ENCODE data around the gene PPP1R7. TPM values are rescaled to one million over a fixed set of nuclear protein-coding genes. Genes with fewer than 3 reads are reported as not detected.
"Not testable (repeated sequence)": the region's sequence is repeated elsewhere in the genome, so short reads cannot be mapped to it uniquely, and the experiment has no call there.

Gene PPP1R7
- polyA plus RNA-seq, 4 donors, result 80.2 to 90.8 (median 80.6) TPM

DNA sequence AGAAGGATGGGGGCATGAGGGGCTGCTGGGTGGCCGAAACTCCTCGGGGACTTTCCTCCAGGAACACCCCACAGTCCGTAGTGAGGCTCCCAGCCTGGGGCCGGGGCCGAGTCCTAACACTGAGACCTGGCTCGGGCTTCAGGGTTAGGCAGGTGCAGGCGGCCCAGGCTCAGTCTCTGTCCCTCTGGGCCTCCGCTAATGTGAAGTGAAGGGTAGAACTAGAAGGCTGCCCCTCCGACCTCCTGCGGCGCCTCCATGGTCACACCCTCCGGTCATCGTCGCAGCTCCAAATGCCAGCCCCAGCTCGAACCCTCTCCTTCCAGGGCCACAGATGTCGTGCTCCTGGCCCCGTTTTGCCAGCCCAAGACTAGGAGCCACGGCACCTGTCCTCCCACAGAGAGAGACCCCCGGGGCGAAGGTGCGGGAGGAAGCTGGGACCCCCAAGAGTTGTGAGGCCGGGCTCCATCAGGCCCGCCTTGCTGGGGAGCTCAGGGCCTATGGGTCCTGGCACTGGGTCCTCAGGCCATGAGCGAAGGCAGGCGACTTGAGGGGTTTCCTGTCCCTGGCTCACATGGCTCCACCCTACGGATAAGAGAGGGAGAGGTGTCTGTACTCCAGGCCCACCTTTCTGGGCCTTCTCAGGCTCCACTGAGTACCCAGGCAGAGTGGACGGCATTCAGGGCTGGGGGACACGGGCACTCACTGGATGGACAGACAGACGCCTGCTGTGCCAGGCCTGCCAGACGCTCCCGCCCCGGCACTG lies 39.0 kb downstream of the PPP1R7 start:
- DNase-seq (ENCODE audit: low read depth in 4 of 4, low spot score in 2 of 4), result no peak

DNA sequence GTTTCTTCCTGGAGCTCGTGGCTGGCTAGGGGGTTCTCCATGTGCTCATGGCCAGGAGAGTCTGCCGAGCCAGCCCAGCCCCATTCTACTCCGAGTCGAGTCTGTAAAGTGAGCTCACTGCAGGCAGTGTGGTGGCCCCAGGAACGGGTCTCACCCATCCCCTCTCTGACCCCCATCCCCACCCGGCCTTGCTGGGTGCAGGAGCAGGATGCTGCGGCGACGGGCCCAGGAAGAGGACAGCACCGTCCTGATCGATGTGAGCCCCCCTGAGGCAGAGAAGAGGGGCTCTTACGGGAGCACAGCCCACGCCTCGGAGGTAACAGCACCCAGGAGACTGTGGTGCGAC lies 39.6 kb downstream of the PPP1R7 start:
- DNase-seq (ENCODE audit: low read depth in 4 of 4, low spot score in 2 of 4), result no peak

DNA sequence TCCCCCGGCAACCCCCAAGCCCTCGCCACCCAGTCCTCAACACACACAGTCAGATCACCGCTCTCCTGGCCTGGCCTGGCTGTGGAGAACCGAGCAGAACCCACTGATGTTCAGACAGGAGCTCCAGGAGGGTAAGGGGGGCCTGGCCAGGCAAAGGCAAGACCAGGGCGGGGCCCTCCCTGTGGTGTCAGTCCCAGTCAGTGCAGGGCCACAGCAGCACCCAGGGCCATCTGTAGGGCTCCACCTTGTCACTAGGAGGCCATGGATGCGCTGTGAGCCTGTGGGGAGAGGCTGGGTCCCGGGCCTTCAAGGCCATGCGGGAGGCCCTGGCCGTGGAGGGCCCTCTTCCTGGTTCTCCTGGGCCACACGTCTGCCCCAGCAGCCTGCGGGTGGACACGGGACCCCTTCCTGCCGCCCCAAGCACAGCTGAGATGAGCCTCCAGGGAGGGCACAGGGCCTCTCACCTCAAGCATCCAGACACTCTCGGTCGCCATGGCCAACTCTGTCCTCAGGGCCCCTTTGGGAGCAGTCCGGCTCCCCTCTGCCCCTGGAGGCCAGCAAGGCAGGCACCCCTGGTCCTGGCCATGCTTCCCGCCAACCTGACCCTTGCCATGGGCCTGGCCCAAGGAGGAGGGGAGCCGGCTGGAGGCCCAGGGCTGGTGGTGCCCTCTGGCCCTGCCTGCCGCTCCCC lies 40.2 kb downstream of the PPP1R7 start:
- DNase-seq (ENCODE audit: low read depth in 4 of 4, low spot score in 2 of 4), result no peak

DNA sequence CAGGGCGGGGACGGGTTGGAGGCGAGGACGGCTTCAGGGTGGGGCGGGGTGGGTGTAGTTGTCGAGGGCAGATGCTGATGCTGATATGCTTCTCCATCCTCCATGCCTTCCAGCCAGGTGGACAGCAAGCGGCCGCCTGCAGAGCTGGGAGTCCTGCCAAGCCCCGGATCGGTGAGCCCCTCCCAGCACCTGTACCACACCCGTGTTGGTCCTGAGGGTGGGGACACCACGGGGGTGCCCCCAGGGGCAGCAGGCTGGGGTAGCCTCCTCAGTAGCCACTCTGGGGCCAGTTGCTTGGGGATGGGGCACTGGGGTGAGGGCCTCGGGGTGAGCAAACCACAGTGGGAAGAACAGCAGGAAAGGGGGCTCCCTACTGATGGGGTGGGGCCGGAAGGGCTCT lies 40.8 kb downstream of the PPP1R7 start:
- no peak for DNase-seq (ENCODE audit: low read depth in 4 of 4, low spot score in 2 of 4)

DNA sequence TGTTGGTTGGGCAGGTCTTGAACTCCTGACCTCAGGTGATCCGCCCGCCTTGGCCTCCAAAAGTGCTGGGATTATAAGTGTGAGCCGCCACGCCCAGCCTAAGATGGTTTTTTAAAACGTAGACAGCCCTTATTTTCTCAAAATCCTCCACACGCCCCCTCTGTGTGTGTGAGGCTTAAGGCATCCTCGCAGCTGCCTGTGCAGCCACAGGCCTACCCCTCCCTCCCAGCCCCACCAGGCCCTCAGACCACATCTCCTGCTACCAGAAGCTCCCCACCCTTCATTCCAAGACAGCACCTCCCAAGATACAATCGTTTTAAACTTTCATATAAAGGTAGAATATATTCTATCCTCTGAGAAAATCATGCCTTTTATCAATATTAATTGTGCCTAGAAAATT lies 43.0 kb downstream of the PPP1R7 start:
- no peak for DNase-seq (ENCODE audit: low read depth in 4 of 4, low spot score in 2 of 4)

DNA sequence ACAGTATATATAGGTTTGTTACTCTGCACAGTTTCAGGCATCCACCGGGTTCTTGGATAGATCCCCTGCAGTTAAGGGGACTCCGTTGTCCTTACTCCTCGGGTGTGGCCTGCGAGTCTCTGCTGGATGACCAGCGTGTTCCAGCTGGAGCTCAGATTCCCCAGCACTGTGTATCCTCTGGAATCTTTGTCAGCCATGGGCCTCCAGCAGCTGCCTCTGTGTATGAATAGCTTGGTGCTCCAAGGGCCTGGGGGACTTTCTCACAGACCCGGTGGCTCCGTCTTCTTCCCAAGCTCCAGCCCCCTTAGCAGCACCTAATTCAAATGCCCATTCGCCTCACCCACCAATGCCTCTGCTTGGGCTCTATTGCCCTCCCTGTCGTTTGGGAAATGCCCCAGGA lies 44.5 kb downstream of the PPP1R7 start:
- no peak for DNase-seq (ENCODE audit: low read depth in 4 of 4, low spot score in 2 of 4)

DNA sequence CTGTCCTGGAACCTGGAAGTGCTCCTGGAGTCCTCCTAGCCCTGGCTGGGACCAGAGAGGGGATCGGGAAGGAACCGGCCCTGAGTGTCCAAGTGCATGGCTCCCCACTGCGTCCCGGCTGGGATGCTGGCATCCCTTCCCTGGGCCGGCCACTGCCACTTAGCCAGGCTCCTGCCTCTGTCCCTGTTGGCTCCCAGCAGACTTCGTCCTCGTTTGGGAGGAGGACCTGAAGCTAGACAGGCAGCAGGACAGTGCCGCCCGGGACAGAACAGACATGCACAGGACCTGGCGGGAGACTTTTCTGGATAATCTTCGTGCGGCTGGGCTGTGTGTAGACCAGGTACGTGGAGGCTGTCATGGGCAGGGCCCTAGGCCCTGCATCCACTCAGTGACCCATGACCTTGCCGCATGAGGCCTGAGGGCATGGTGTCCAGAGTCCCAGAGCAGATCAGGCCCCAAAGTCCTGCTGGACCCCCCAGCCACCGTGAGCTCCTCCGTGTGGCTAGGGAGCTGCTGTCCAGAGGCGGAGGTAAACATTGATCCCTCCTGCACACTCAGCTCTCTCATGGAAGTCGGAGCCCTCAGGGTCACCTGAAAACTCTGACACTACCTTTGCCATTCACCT lies 45.4 kb downstream of the PPP1R7 start:
- DNase-seq (ENCODE audit: low read depth in 4 of 4, low spot score in 2 of 4), result no peak

DNA sequence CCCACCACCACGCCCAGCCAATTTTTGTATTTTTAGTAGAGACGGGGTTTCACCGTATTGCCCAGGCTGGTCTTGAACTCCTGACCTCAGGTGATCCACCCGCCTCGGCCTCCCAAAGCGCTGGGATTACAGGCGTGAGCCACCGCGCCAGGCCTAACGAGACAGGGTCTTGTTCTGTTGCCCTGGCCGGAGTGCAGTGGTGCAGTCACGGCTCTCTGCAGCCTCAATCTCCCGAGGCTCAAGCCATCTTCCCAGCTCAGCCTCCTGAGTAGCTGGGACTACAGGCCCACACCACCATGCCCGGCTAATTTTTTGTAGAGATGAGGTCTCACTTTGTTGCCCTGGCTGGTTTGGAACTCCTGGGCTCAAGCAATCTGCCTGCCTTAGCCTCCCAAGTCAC lies 47.0 kb downstream of the PPP1R7 start:
- not testable (repeated sequence) for DNase-seq (ENCODE audit: low read depth in 4 of 4, low spot score in 2 of 4)

DNA sequence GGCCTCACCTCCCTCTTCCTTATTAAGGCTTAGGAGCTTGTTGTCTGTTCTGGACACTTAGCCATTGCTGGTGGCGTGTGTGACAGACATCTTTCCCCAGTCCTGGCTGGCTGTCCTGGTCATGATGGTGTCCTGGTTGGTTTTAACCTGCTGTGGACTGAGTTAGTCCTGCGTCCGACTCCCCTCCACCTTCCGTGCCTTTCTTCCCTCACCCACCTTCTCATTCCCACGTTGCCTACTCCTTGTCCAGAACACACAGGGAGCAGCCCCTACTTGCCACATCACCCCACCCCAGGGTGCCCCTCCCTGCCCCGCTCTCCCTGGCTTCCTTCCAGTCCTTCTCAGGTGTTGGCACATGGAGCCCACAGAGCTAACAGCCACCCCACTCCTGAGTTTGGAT lies 47.7 kb downstream of the PPP1R7 start:
- no peak for DNase-seq (ENCODE audit: low read depth in 4 of 4, low spot score in 2 of 4)

DNA sequence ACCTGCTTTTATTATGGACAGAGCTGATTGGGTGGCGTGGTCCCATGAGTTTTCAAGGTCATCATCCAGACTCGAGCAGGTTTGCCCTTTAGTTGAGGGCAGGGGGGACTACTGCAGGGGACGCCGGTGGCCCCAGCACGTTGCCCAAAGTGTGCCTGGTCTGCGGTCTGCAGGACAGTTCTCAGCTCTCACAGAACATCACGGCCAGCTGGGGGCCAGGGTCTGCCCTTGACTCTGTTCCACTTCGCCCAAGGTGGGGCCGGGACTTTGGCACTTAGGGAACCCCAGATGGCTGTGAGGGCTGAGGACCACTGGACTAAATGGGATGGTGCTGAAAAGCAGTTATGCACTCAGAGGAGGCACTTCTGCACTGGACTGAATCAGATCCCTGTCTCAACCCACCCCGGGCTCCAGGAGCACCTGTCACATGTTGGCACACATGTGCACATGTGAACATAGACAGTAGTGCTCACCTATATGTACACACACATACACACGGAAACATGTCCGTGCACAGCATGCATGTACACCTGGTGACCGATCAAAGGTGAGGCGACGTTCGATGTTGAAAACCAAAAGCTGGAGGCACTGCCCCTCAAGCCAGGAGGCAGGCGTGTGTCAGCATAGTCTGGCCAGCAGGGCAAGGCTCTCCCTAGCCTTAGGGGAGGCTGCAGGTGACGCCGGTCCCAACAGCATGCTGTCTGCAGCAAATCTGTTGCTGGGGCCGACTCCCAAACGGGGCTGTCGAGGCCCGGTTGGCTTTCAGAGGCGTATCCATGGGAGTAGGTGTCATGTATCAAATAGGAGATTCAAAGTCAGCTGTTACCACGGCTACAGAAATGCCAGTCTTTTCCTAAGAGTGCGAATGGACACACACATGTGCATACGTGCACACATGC lies 48.4 kb downstream of the PPP1R7 start:
- DNase-seq (ENCODE audit: low read depth in 4 of 4, low spot score in 2 of 4), result no peak

DNA sequence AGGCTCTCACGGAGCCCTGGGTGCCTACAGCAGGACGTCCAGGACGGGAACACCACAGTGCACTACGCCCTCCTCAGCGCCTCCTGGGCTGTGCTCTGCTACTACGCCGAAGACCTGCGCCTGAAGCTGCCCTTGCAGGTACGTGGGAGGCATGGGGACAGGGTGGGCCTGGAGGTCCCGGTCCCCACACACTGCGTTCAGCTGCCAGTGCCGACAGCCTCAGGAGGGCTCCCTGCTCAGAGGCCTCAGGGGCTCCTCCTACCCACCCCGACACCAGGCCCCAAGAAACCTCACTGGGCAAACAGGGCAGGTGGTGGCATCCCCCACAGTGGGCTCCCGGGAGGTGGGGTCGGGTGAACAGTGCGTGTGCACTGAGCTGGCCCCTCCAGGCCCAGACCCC lies 49.0 kb downstream of the PPP1R7 start:
- no peak for DNase-seq (ENCODE audit: low read depth in 4 of 4, low spot score in 2 of 4)

DNA sequence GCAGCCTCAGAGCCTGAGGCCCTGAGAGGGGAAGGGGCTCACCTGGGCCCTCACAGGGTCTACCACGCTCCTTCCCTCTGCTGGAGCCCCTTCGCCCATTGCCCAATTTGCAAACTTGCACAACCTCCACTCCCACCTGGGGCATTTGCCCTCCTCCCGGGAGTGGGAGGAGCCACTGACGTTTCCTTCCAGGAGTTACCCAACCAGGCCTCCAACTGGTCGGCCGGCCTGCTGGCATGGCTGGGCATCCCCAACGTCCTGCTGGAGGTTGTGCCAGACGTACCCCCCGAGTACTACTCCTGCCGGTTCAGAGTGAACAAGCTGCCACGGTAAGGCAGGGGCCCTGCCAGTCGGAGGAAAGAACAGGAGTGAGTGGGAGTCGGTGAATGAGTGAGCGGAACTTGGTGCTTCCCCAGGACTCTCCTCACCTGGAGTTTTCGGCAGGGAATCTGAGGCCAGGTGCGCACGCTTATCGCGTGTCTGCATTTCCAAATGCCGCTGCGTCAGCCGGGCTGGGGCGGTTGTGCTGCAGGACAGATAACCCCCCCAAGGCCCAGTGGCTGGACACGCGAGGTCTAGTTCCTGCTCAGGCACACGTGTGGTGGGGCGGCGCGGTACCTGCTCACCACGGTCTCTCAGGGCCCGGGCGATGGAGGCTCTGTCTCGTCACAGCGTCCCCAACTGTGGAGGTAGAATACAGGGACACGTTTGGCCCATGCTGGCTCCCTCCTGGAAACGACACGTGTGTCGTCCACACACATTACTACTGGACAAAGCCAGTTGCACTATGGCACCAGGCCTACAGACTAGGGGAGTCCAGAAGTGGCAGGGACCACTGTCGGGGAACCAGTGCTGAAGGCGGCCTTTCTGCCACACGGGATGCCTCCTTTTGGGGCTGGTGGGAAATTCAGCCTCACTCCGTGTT lies 49.9 kb downstream of the PPP1R7 start:
- DNase-seq (ENCODE audit: low read depth in 4 of 4, low spot score in 2 of 4), result no peak

DNA sequence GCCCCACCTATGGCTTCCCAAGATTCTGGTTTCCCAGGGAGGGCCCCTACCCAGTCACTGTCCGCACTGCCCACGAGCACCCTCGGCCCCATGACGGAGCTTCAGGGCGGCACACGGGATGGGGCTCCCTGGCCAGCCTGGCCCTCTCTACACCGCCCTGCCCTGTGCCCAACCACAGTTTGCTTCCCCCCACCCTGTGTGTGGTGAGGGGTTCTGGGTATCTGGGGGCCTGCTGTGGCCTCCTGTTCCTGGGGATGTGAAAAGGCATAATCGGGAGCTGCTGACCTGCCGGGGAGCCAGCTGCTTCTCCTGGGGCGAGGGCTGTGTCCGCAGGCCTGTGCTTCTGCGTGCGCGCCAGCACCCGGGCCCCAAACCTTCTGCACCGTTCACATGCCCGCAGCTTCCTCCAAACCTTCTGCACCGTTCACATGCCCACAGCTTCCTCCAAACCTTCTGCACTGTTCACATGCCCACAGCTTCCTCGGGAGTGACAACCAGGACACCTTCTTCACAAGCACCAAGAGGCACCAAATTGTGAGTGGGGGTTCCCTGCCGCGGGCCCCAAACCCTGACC lies 50.6 kb downstream of the PPP1R7 start:
- DNase-seq (ENCODE audit: low read depth in 4 of 4, low spot score in 2 of 4), result no peak

DNA sequence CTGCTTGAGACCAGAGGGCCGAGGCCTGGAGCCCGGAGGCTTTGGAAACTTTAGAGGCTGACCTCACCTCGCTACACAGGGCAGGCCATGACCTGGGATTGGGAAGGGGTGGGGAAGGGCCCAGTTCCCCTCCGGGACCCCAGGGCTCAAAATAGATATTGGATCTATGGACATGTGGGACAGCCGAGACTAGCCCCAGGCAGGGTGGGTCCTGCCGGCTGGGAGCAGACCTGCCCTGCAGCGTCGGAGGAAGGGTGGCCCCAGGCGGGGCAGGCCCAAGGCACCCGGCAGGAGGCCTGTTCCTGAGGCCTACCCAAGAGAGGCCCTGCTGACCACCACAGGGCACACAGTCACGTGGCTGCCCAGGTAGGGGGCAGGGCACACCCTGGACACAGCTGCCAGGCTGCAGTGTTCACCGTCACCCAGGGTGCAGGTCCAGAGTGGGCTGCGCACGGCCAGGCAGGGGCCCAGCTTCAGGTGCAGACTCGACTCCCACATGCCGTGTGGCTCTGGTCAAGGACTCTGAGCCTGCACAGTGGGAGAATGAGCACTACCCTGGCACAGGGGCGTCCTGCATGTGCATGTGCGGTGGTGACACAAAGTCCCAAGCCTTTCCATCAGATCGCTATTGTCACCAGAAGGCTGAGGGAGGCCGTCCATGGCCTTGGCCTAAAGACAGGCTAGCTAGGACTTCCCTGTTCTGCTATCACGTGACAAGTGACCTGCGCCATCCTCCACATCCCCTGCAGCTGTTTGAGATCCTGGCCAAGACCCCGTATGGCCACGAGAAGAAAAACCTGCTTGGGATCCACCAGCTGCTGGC lies 51.4 kb downstream of the PPP1R7 start:
- no peak for DNase-seq (ENCODE audit: low read depth in 4 of 4, low spot score in 2 of 4)

DNA sequence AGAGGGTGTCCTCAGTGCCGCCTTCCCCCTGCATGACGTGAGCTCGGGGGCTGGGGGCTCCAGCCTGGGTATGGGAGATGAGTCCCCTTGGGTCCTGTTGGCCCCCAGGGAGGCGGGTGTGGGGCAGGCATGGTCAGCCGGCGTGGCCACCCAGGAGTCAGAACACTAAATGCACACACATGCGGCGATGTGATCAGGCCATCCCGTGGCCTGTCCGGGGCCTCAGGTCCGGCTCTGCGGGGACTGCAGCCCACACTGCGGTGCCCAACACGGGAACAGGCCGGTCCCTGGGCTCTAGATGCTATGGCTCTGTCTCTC lies 52.0 kb downstream of the PPP1R7 start:
- DNase-seq (ENCODE audit: low read depth in 4 of 4, low spot score in 2 of 4), result no peak

DNA sequence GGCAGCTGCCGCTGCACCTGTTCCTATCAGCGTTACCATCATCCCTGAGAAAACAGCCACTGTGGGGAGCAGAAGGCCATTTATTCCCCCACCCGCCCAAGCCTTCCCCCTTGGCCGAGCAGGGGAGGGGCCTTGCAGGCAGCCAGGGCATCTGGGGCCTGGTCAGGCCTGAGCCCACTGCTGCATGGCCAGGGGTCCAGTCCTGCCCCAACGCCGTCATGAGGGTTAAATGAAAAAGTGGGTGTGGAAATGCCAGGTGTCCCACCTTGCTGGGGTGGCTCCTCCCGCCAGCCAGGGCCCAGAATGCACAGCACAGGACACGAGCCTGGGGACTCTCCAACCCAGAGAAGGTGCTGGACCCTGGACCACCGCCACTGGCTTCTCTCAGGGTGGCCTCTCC lies 52.4 kb downstream of the PPP1R7 start:
- DNase-seq (ENCODE audit: low read depth in 4 of 4, low spot score in 2 of 4), result no peak

DNA sequence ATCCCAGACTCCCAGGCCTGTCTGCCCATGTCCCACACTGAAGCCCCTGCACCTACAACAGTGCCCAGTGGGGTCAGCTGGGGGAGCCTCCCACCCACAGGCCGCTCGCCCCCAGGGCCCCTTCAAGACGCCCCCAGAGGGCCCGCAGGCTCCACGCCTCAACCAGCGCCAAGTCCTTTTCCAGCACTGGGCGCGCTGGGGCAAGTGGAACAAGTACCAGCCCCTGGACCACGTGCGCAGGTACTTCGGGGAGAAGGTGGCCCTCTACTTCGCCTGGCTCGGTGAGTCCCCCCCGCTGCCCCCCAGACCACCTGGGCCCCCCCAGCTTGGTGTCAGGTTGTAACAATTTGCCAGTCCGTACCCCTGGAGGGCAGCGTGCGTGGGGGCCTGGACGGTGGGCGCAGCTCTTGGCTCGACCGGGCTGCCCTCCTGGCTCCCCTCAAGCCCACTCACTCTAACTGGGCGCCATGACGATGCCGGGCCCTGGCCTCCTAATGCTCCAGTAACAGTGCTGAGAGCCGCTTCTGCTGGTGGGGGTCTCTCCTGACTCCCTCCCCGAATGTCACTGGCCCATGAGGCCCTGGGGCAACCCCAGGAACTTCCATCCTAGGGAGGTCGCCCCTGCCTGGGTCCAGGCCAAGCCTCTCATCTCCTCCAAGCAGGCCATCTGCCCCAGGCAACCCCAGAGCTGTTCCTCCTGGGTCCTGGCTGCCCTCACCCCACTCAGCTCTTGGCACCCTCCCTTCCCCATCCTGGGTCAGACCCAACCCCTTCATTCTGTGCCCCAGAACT lies 53.1 kb downstream of the PPP1R7 start:
- no peak for DNase-seq (ENCODE audit: low read depth in 4 of 4, low spot score in 2 of 4)

DNA sequence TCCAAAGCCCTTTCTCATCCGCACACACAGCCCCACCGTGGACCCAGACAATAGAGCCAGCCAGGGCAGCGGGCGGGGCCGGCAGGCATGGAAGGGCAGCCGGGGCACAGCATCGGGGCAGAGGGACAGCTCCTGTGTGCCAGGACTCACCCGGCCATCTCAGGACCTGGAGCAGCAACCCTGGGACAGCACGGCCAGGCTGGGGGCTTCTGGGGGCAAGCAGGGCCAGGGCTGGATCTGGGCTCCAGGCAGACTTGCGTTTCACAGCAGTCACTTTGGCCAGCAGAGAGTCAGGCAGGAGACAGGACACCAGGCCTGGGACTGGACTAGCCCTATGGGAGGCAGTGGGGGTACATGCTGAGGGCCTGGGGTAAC lies 53.7 kb downstream of the PPP1R7 start:
- DNase-seq (ENCODE audit: low read depth in 4 of 4, low spot score in 2 of 4), result no peak
